ENCODE results near the gene CFAP119.

Gene CFAP119

GRCh38 chr16:30725418-30725792 is 36.5 kb downstream of the CFAP119 start:
- Histone ChIP-seq H3K27me3 (no peaks in the 10 kb centered on the region), H3K27ac (peak overlapping the region; percentile 87), H3K4me1 (ENCODE audit: control insufficient read depth in 1 of 2, insufficient read depth in 1 of 2, low read depth in 1 of 2, low read length in 1 of 2) (peaks cover 29 to 30% of the 10 kb centered on the region in 2 experiments), H3K4me3 (ENCODE audit: low read depth in 1 of 2, low read length in 1 of 2) (peak overlapping the region in 1 of 2 experiments; percentile 36), H3K9me3 (no peaks in the 10 kb centered on the region), H3K36me3 (peaks cover 60% of the 10 kb centered on the region)
- TF ChIP-seq, protein P1, sequence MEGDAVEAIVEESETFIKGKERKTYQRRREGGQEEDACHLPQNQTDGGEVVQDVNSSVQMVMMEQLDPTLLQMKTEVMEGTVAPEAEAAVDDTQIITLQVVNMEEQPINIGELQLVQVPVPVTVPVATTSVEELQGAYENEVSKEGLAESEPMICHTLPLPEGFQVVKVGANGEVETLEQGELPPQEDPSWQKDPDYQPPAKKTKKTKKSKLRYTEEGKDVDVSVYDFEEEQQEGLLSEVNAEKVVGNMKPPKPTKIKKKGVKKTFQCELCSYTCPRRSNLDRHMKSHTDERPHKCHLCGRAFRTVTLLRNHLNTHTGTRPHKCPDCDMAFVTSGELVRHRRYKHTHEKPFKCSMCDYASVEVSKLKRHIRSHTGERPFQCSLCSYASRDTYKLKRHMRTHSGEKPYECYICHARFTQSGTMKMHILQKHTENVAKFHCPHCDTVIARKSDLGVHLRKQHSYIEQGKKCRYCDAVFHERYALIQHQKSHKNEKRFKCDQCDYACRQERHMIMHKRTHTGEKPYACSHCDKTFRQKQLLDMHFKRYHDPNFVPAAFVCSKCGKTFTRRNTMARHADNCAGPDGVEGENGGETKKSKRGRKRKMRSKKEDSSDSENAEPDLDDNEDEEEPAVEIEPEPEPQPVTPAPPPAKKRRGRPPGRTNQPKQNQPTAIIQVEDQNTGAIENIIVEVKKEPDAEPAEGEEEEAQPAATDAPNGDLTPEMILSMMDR (IDR thresholded peaks at IDR 0.05): no peak

GRCh38 chr16:30724641-30725417 is 37.0 kb downstream of the CFAP119 start:
- Histone ChIP-seq H3K4me1 (ENCODE audit: control insufficient read depth in 1 of 2, insufficient read depth in 1 of 2, low read depth in 1 of 2, low read length in 1 of 2) (peaks cover 29 to 30% of the 10 kb centered on the region in 2 experiments), H3K36me3 (peaks cover 60% of the 10 kb centered on the region), H3K9me3 (no peaks in the 10 kb centered on the region), H3K27me3 (no peaks in the 10 kb centered on the region), H3K4me3 (ENCODE audit: low read depth in 1 of 2, low read length in 1 of 2) (peak overlapping the region in 1 of 2 experiments; percentile 36), H3K27ac (peak overlapping the region; percentile 87)
- TF ChIP-seq, protein P1 (IDR thresholded peaks at IDR 0.05): no peak

DNA sequence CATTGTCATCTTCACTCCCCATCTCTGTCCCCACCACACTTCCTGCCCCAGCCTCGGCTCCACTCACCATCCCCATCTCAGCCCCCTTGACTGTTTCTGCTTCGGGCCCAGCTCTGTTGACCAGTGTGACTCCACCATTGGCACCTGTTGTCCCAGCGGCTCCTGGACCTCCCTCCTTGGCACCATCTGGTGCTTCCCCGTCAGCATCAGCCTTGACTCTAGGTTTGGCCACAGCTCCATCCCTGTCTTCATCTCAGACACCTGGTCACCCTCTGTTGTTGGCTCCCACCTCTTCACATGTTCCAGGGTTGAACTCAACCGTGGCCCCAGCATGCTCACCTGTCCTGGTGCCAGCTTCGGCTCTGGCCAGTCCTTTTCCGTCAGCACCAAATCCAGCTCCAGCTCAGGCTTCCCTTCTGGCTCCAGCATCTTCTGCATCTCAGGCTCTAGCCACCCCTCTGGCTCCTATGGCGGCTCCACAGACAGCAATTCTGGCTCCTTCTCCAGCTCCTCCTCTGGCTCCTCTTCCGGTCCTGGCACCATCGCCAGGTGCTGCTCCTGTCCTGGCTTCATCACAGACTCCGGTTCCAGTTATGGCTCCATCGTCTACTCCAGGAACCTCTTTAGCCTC is 38.0 kb downstream of the CFAP119 start:
- Histone ChIP-seq H3K27ac (peak overlapping the region; percentile 87), H3K36me3 (peaks cover 60% of the 10 kb centered on the region)

GRCh38 chr16:30722916-30723315 is 38.9 kb downstream of the CFAP119 start:
- TF ChIP-seq, protein P1 (IDR thresholded peaks at IDR 0.05): no peak
- Histone ChIP-seq H3K9me3 (no peaks in the 10 kb centered on the region), H3K27ac (peak overlapping the region; percentile 87), H3K36me3 (peaks cover 64% of the 10 kb centered on the region), H3K27me3 (no peaks in the 10 kb centered on the region), H3K4me1 (ENCODE audit: control insufficient read depth in 1 of 2, insufficient read depth in 1 of 2, low read depth in 1 of 2, low read length in 1 of 2) (peaks cover 16 to 18% of the 10 kb centered on the region in 2 experiments), H3K4me3 (ENCODE audit: low read depth in 1 of 2, low read length in 1 of 2) (no peak overlapping the region)

More for the DNA sequence above, 38.0 kb downstream of the CFAP119 start:
- no peaks in the 10 kb centered on the region for H3K9me3 ChIP-seq
- TF ChIP-seq, protein P1 (IDR thresholded peaks at IDR 0.05): no peak
- H3K4me3 ChIP-seq (ENCODE audit: low read depth in 1 of 2, low read length in 1 of 2): no peak overlapping the region
- H3K27me3 ChIP-seq: no peaks in the 10 kb centered on the region
- peaks cover 24% of the 10 kb centered on the region in 2 experiments for H3K4me1 ChIP-seq (ENCODE audit: control insufficient read depth in 1 of 2, insufficient read depth in 1 of 2, low read depth in 1 of 2, low read length in 1 of 2)

DNA sequence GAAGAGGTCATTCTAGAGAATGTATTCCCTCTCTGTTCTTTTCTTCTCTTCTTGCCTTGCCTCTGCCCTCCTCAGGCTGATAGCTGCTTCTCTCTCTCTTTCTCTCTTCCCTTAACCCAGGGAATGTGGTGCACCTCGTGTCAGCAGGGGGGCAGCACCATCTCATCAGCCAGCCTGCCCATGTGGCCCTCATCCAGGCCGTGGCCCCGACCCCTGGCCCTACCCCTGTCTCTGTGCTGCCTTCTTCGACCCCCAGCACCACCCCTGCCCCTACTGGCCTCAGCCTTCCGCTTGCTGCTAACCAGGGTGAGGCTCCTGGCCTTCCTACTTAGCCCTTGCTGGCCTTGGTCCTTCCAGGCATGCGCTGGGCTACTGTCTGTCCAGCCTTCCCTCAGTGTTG is 39.4 kb downstream of the CFAP119 start:
- Histone ChIP-seq H3K27ac (peak overlapping the region; percentile 21), H3K27me3 (no peaks in the 10 kb centered on the region), H3K9me3 (no peaks in the 10 kb centered on the region), H3K4me1 (ENCODE audit: control insufficient read depth in 1 of 2, insufficient read depth in 1 of 2, low read depth in 1 of 2, low read length in 1 of 2) (peaks cover 16 to 18% of the 10 kb centered on the region in 2 experiments), H3K4me3 (ENCODE audit: low read depth in 1 of 2, low read length in 1 of 2) (no peak overlapping the region), H3K36me3 (peaks cover 64% of the 10 kb centered on the region)
- TF ChIP-seq, protein P1 (IDR thresholded peaks at IDR 0.05): no peak

Measured in neutrophil (primary cell).